Prostate gland (tissue), 2 donors: ENCODE data around the gene ABCC5. TPM values are rescaled to one million over a fixed set of nuclear protein-coding genes. Genes with fewer than 3 reads are reported as not detected.

Experiments
- DNase-seq: peaks from one replicate; pipeline ENCODE4 v3.0.0-alpha.2; 2019; ENCODE audit warnings: low spot score
- H3K27ac ChIP-seq, 2 donors: fragments of 200-600 bp; sonication (generic); 2 replicates each; pipeline ENCODE4 v1.5.1; 2017 to 2019
- H3K27me3 ChIP-seq: fragments of 200-600 bp; sonication (generic); replicated peaks from 2 replicates; pipeline ENCODE4 v1.5.1; 2019; ENCODE audit not compliant: insufficient read depth
- H3K36me3 ChIP-seq, 2 donors: fragments of 200-600 bp; sonication (generic); 1 replicate in 1 of 2; 2 replicates in 1 of 2; pipeline versions ENCODE4 v1.5.1 to v1.8.1; 2017 to 2019
- H3K4me1 ChIP-seq: fragments of 200-600 bp; sonication (generic); replicated peaks from 2 replicates; pipeline ENCODE4 v1.5.1; 2019
- H3K4me3 ChIP-seq, 2 donors: fragments of 200-600 bp; sonication (generic); 2 replicates each; pipeline ENCODE4 v1.5.1; 2017 to 2019
- H3K9me3 ChIP-seq: fragments of 200-600 bp; sonication (generic); 2 replicates; pipeline ENCODE4 v1.5.1; 2017
- CTCF ChIP-seq, 4 experiments: fragments of 200-600 bp in 2 of 4; fragments of 450-650 bp in 2 of 4; sonication (generic) in 2 of 4; IDR thresholded peaks; 1 replicate in 3 of 4; 2 replicates in 1 of 4; pipeline ENCODE4 v1.5.1; 2016 to 2019; ENCODE audit warnings: antibody characterized with exemption in 4 of 4, mild to moderate bottlenecking in 2 of 4, moderate library complexity in 2 of 4
- POLR2A ChIP-seq: fragments of 450-650 bp; IDR thresholded peaks from one replicate; pipeline ENCODE4 v1.6.1; 2016; ENCODE audit warnings: antibody characterized with exemption, mild to moderate bottlenecking
- POLR2AphosphoS5 ChIP-seq: sonication (generic); formaldehyde crosslinking; IDR thresholded peaks from one replicate; pipeline ENCODE4 v1.6.1; 2017; ENCODE audit warnings: antibody characterized with exemption
- WGBS: methylation state at CpG from one replicate; pipeline ENCODE4 v1.1.5; 2018; 5-methylcytosine and 5-hydroxymethylcytosine counted together
- intact Hi-C: fragments of 100-400 bp; cut with DNase I; formaldehyde crosslinking; loops from one replicate; pipeline ENCODE4 v1.14.2; 2022
- total RNA-seq, 2 donors: library from RNA; depleted of rRNA; stranded (reverse); fragments of >200 nt; gene quantifications; one replicate each; pipeline ENCODE4 v1.1.0, GENCODE V29; 2016

ABCC5 gene
- total RNA-seq, 2 donors from 2014 or later: 17.9 to 43.6 TPM

DNA sequence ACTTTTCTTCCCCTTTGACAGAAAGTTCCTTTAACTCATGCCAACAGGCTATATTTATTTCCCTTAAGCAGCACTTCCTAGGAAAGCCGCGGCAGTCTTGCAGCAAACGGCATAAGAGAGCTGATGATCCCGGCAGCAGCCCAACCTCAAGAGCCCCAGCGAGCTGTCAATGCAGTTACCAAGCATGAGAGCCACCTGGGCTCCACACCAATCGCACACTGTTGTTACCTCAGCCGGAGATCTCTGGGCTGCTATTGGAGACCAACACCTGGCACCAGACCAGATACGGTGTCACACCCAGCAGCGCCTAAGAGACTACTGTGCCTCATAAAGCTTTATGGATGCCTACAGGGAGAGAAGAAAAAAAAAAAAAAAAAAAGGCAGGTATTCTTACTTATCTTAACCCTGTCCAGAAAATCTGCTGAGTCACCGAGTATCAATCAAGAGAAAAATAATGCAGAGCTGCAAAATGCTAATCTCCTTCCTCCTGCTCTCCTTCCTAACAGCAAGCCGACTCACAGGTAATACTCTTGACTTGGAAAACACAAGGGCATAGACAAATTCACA is 11.7 kb downstream of the ABCC5 start:
- TF ChIP-seq POLR2A: no peak
- no peak for TF ChIP-seq CTCF (IDR thresholded peaks at IDR 0.05)
- peak; percentile 85 for TF ChIP-seq POLR2AphosphoS5
- peaks cover 4% of the 10 kb centered on the region for H3K4me1 ChIP-seq
- peak overlapping the region; percentile 10 to 46 for H3K27ac ChIP-seq
- intact Hi-C loops: no loop called here
- DNase-seq: peak; percentile 93
- no peaks in the 10 kb centered on the region for H3K27me3 ChIP-seq
- no peak overlapping the region for H3K4me3 ChIP-seq
- H3K36me3 ChIP-seq: no peaks in the 10 kb centered on the region
- WGBS: 7% methylated on average over 11 of the region's 11 CpGs
- H3K9me3 ChIP-seq: no peaks in the 10 kb centered on the region

DNA sequence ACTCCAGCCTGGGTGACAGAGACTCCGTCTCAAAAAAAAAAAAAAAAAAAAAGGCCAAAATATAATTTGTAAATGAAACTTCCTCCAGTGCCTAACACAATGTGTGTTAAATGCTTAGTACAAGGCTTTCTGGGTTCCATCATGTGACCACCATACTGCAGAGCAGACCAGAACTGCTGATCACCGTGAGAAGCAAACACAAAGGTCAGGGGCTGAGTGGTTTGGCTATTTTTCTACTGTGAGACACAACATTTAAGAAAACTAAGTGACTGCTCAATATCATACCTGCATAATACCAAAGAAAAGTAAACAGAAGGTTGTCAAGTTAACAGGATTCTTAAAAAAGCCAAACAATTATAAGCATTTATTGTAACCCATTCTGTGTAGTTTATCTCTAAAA is 13.2 kb downstream of the ABCC5 start:
- TF ChIP-seq POLR2A (no peak), CTCF (IDR thresholded peaks at IDR 0.05) (no peak), POLR2AphosphoS5 (no peak)

DNA sequence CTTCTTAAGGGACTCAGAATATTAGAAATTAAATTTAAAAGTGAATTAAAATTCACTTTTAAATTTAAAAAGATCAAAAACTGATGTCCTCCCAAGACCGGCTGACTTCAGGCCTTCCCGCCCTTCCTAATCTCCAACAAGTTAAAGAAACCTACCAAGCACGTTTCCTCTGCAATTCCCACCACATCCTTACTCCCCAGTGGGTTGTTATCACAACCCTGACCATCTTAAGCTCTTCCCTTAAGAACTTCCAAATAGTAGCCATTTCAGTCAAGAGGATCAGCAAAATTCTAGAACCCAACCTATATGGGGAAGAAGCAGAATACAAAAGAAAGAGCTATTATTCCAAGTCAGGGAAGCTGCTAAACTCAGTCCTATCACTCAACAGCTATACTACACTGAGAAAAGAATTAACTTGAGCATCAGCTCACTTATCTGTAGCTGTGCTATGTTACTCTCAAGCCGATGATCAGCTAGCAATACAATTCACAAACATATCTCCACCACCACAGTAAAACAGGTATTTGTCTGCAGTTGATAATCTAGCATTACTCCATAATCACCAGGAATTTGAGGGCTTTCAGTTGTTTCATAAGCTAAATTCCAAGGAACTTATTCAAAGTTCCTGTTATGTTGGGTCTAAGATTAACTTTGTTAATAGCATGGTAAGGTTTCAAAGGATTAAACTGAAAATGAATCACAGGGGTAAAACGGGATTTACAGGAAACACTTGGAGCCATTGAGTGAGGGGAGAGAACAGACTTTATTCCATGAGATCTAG is 14.3 kb downstream of the ABCC5 start:
- no peak overlapping the region for H3K4me3 ChIP-seq
- intact Hi-C loops: no loop called here

More for the DNA sequence above, 13.2 kb downstream of the ABCC5 start:
- Histone ChIP-seq H3K4me1 (peaks cover 4% of the 10 kb centered on the region), H3K36me3 (no peaks in the 10 kb centered on the region), H3K27me3 (no peaks in the 10 kb centered on the region), H3K4me3 (no peak overlapping the region), H3K27ac (no peak overlapping the region), H3K9me3 (no peaks in the 10 kb centered on the region)
- WGBS: 95% methylated on average over 2 of the region's 2 CpGs
- intact Hi-C loops: no loop called here
- DNase-seq: no peak

GRCh38 chr3:184002469-184002868 is 15.2 kb downstream of the ABCC5 start:
- H3K4me1 ChIP-seq: no peaks in the 10 kb centered on the region

More for the DNA sequence above, 14.3 kb downstream of the ABCC5 start:
- H3K36me3 ChIP-seq: no peaks in the 10 kb centered on the region
- H3K27me3 ChIP-seq: no peaks in the 10 kb centered on the region
- H3K9me3 ChIP-seq: no peaks in the 10 kb centered on the region
- no peak for TF ChIP-seq POLR2A
- TF ChIP-seq CTCF (IDR thresholded peaks at IDR 0.05): no peak
- TF ChIP-seq POLR2AphosphoS5: no peak
- H3K4me1 ChIP-seq: peaks cover 4% of the 10 kb centered on the region
- DNase-seq: no peak
- H3K27ac ChIP-seq: no peak overlapping the region
- 87% methylated on average over 5 of the region's 5 CpGs for WGBS

More at GRCh38 chr3:184002469-184002868, 15.2 kb downstream of the ABCC5 start:
- Histone ChIP-seq H3K4me3 (no peak overlapping the region), H3K27ac (no peak overlapping the region), H3K9me3 (no peaks in the 10 kb centered on the region), H3K36me3 (no peaks in the 10 kb centered on the region), H3K27me3 (no peaks in the 10 kb centered on the region)
- intact Hi-C loops: no loop called here
- 87% methylated on average over 11 of the region's 11 CpGs for WGBS
- DNase-seq: no peak
- no peak for TF ChIP-seq POLR2A
- TF ChIP-seq CTCF (IDR thresholded peaks at IDR 0.05): no peak
- TF ChIP-seq POLR2AphosphoS5: no peak
